Activated CD8-positive, alpha-beta T cell treated with anti-CD3 and anti-CD28 coated beads for 36 hours (primary cell): ENCODE measurements around the gene EIF3L. TPM values are rescaled to one million over a fixed set of nuclear protein-coding genes. Genes with fewer than 3 reads are reported as not detected.

Experiments
- ATAC-seq: fragments of 200-7000 bp; cut with Tn5 transposase; one replicate; pipeline ENCODE4 v1.10.0; 2021; ENCODE audit warnings: mild to moderate bottlenecking, moderate library complexity
- CTCF ChIA-PET: fragments of 350-600 bp; sonication (Branson Sonifier 250); formaldehyde crosslinking; loops from one replicate; lab custom pipeline; 2021; ENCODE audit warnings: antibody characterized with exemption; lab: Charles Lee
- POLR2A ChIA-PET: fragments of 350-600 bp; sonication (Branson Sonifier 250); formaldehyde crosslinking; loops from one replicate; lab custom pipeline; 2021; ENCODE audit warnings: antibody characterized with exemption; lab: Charles Lee
- DNase-seq: peaks from one replicate; pipeline ENCODE4 v3.0.0-alpha.2; 2020
- H3K27ac Mint-ChIP-seq: one replicate; pipeline ENCODE4 v1.8.0; 2021; ENCODE audit warnings: mild to moderate bottlenecking, mixed read lengths
- H3K27me3 Mint-ChIP-seq: one replicate; pipeline ENCODE4 v1.8.0; 2021; ENCODE audit warnings: mixed read lengths
- H3K36me3 Mint-ChIP-seq: one replicate; pipeline ENCODE4 v1.8.0; 2021; ENCODE audit warnings: low read depth, mixed read lengths
- H3K4me1 Mint-ChIP-seq: one replicate; pipeline ENCODE4 v1.8.0; 2021; ENCODE audit warnings: low read depth, mixed read lengths
- H3K4me3 Mint-ChIP-seq: one replicate; pipeline ENCODE4 v1.8.0; 2021; ENCODE audit warnings: mild to moderate bottlenecking, moderate library complexity, mixed read lengths
- H3K9me3 Mint-ChIP-seq: one replicate; pipeline ENCODE4 v1.8.0; 2021; ENCODE audit warnings: mixed read lengths
- CTCF ChIP-seq: fragments of 200-600 bp; IDR thresholded peaks from one replicate; pipeline ENCODE4 v1.8.0; 2022; ENCODE audit warnings: antibody characterized with exemption, mild to moderate bottlenecking
- intact Hi-C: fragments of 100-400 bp; cut with micrococcal nuclease; formaldehyde crosslinking; loops from one replicate; pipeline ENCODE4 v1.10.0; 2022
- total RNA-seq, 2 experiments: library from RNA; stranded (reverse); gene quantifications; one replicate each; pipeline ENCODE4 v1.2.3, GENCODE V29; 2021

The EIF3L gene
- total RNA-seq, 2 experiments from 2014 or later = 687 to 694 TPM

- H3K27me3 Mint-ChIP-seq = no peaks in the 10 kb centered on the region
- ATAC-seq (no peak), DNase-seq (no peak)
- intact Hi-C loops = loop anchor here (5.0 kb wide), 1 partner anchor 45 kb away; no protein-coding TSS in a partner anchor
- H3K4me1 Mint-ChIP-seq = peaks cover 9% of the 10 kb centered on the region
- ChIA-PET POLR2A (interaction anchor here (0.6 to 1.9 kb wide), 4 partner anchors 10 to 43 kb away, joined by 3 to 8 read pairs (median 5); partner anchors contain the start of genes ANKRD54, EIF3L and MICALL1), CTCF (interaction anchor here (0.7 to 3.9 kb wide), 42 partner anchors 7 to 343 kb away, joined by 3 to 89 read pairs (median 4); partner anchors contain the start of genes ANKRD54, EIF3L, GCAT and PDXP)
- no peak overlapping the region for H3K4me3 Mint-ChIP-seq
- H3K27ac Mint-ChIP-seq = peak overlapping the region; percentile 39
- H3K9me3 Mint-ChIP-seq = no peaks in the 10 kb centered on the region
- no peak for TF ChIP-seq CTCF
- peaks cover 59% of the 10 kb centered on the region for H3K36me3 Mint-ChIP-seq
Measured at GRCh38 chr22:37862570-37863325, 13.5 kb downstream of the EIF3L start.

GRCh38 chr22:37865510-37865909 lies 16.3 kb downstream of the EIF3L start:
- Mint-ChIP-seq H3K4me3 (no peak overlapping the region), H3K27ac (no peak overlapping the region), H3K9me3 (no peaks in the 10 kb centered on the region), H3K27me3 (no peaks in the 10 kb centered on the region), H3K4me1 (peaks cover 9% of the 10 kb centered on the region), H3K36me3 (peaks cover 62% of the 10 kb centered on the region)
- intact Hi-C loops = no loop called here
- ChIA-PET POLR2A (interaction anchor here (0.7 to 1.9 kb wide), 2 partner anchors 10 to 16 kb away, joined by 3 to 6 read pairs; partner anchors contain the start of gene EIF3L), CTCF (interaction anchor here (1.6 kb wide), 1 partner anchor 69 kb away, joined by 4 read pairs; no protein-coding TSS in a partner anchor)
- no peak for DNase-seq
- no peak for TF ChIP-seq CTCF
- no peak for ATAC-seq

GRCh38 chr22:37870273-37870672 lies 21.1 kb downstream of the EIF3L start:
- no peak for DNase-seq
- intact Hi-C loops = no loop called here
- Mint-ChIP-seq H3K9me3 (no peaks in the 10 kb centered on the region), H3K27me3 (no peaks in the 10 kb centered on the region), H3K36me3 (peaks cover 57% of the 10 kb centered on the region), H3K4me1 (no peaks in the 10 kb centered on the region), H3K4me3 (no peak overlapping the region), H3K27ac (no peak overlapping the region)
- TF ChIP-seq CTCF = no peak
- CTCF ChIA-PET = no interaction called here
- POLR2A ChIA-PET = interaction anchor here (1.2 kb wide), 1 partner anchor 618 kb away, joined by 3 read pairs; no protein-coding TSS in a partner anchor
- ATAC-seq = no peak

- ChIA-PET CTCF (interaction anchor here (1.0 to 2.0 kb wide), 3 partner anchors 17 to 19 kb away, joined by 3 to 11 read pairs (median 8); no protein-coding TSS in a partner anchor), POLR2A (interaction anchor here (0.6 to 2.4 kb wide), 3 partner anchors 15 to 302 kb away, joined by 4 to 5 read pairs (median 5); no protein-coding TSS in a partner anchor)
- no peak for DNase-seq
- Mint-ChIP-seq H3K4me1 (peaks cover 4% of the 10 kb centered on the region), H3K36me3 (peaks cover 46% of the 10 kb centered on the region), H3K27ac (no peak overlapping the region), H3K4me3 (no peak overlapping the region), H3K27me3 (no peaks in the 10 kb centered on the region), H3K9me3 (no peaks in the 10 kb centered on the region)
- ATAC-seq = no peak
- intact Hi-C loops = no loop called here
- no peak for TF ChIP-seq CTCF
Measured at GRCh38 chr22:37880668-37881440, 31.6 kb downstream of the EIF3L start.
